Measurements from ENCODE around the gene KIF19.

DNA sequence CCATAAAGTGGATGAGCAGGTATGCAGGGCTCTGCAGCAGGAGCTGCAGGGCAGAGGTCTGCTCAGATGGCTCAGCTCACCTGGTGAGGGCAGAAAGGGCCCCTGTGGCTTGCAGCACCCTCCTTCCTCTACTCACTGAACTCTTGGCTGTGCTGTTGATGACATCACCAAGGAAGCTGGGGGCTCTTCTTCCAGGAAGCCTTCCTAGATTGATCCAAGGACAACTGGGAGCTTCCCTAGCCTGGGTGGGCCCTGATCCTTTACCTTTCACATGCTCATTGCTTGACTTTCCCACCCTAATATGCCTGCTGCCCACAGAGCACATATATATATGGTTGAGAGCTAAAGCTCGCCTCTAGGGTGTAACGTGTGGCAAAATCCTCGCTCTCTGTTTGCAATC lies 2.5 kb downstream of the KIF19 start:
- TF ChIP-seq, protein P1, sequence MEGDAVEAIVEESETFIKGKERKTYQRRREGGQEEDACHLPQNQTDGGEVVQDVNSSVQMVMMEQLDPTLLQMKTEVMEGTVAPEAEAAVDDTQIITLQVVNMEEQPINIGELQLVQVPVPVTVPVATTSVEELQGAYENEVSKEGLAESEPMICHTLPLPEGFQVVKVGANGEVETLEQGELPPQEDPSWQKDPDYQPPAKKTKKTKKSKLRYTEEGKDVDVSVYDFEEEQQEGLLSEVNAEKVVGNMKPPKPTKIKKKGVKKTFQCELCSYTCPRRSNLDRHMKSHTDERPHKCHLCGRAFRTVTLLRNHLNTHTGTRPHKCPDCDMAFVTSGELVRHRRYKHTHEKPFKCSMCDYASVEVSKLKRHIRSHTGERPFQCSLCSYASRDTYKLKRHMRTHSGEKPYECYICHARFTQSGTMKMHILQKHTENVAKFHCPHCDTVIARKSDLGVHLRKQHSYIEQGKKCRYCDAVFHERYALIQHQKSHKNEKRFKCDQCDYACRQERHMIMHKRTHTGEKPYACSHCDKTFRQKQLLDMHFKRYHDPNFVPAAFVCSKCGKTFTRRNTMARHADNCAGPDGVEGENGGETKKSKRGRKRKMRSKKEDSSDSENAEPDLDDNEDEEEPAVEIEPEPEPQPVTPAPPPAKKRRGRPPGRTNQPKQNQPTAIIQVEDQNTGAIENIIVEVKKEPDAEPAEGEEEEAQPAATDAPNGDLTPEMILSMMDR (conservative IDR thresholded peaks at IDR 0.05; ENCODE audit: low read depth, low read length): no peak
- TF ChIP-seq EZH2 (IDR thresholded peaks at IDR 0.05; ENCODE audit: low read length, unreplicated experiment) (no peak), EZH2phosphoT487 (IDR thresholded peaks at IDR 0.05; ENCODE audit: borderline replicate concordance, low read length) (no peak)
